SK-N-SH (cell line): ENCODE data around the gene SHISA4. TPM values are rescaled to one million over a fixed set of nuclear protein-coding genes. Genes with fewer than 3 reads are reported as not detected.

Experiments
- CTCF ChIA-PET: fragments of 300-600, 350-600 bp; formaldehyde crosslinking; extraction: SDS; loops from one replicate; lab custom pipeline; 2021; lab: Yijun Ruan, JAX
- POLR2A ChIA-PET: fragments of 350-600 bp; sonication (Branson Sonifier 250); formaldehyde crosslinking; extraction: SDS; loops from one replicate; lab custom pipeline; 2020; ENCODE audit warnings: antibody characterized with exemption, inconsistent platforms; lab: Yijun Ruan, JAX
- DNase-seq: peaks from one replicate; pipeline ENCODE4 v3.0.0; 2012
- H2AFZ ChIP-seq: fragments of 200-600 bp; sonication (generic); 2 replicates; pipeline ENCODE4 v1.8.1; 2016; ENCODE audit warnings: antibody characterized with exemption, mild to moderate bottlenecking, low read depth
- H3F3A ChIP-seq: fragments of 200-600 bp; sonication (generic); replicated peaks from 2 replicates; pipeline ENCODE3; 2016; ENCODE audit warnings: antibody characterized with exemption, mild to moderate bottlenecking; ENCODE audit not compliant: insufficient read depth
- H3K27ac ChIP-seq, 2 experiments: fragments of 200-500 bp in 1 of 2; fragments of 200-600 bp in 1 of 2; sonication (Bioruptor generic) in 1 of 2; sonication (generic), shearing (Covaris generic) in 1 of 2; 2 replicates each; pipeline versions ENCODE4 v1.5.1 to v1.6.1; 2014 to 2016; ENCODE audit warnings: low read depth in 2 of 2, inconsistent platforms in 1 of 2, low read length in 1 of 2, mild to moderate bottlenecking in 1 of 2, mixed read lengths in 1 of 2
- H3K27me3 ChIP-seq: fragments of 200-600 bp; sonication (generic), shearing (Covaris generic); 2 replicates; pipeline ENCODE4 v1.6.1; 2016; ENCODE audit warnings: mixed run types; ENCODE audit not compliant: insufficient read depth
- H3K36me3 ChIP-seq, 2 experiments: fragments of 200-500 bp in 1 of 2; fragments of 200-600 bp in 1 of 2; sonication (Bioruptor generic) in 1 of 2; sonication (generic) in 1 of 2; replicated peaks in 1 of 2; 2 replicates each; pipeline versions ENCODE3 to v1.5.1; 2014 to 2016; ENCODE audit warnings: low read length in 1 of 2, mild to moderate bottlenecking in 1 of 2; ENCODE audit not compliant: insufficient read depth in 2 of 2, control insufficient read depth in 1 of 2
- H3K4me1 ChIP-seq, 2 experiments: fragments of 200-500 bp in 1 of 2; fragments of 200-600 bp in 1 of 2; sonication (Bioruptor generic) in 1 of 2; sonication (generic), shearing (Covaris generic) in 1 of 2; 2 replicates each; pipeline versions ENCODE4 v1.5.1 to v1.6.1; 2014 to 2016; ENCODE audit warnings: low read depth in 1 of 2, low read length in 1 of 2, mixed run types in 1 of 2; ENCODE audit not compliant: insufficient read depth in 2 of 2, control insufficient read depth in 1 of 2
- H3K4me2 ChIP-seq: fragments of 200-600 bp; sonication (generic), shearing (Covaris generic); 2 replicates; pipeline ENCODE4 v1.6.1; 2017; ENCODE audit warnings: mixed run types
- H3K4me3 ChIP-seq, 2 experiments: fragments of 200-500 bp in 1 of 2; fragments of 200-600 bp in 1 of 2; sonication (Bioruptor generic) in 1 of 2; sonication (generic), shearing (Covaris generic) in 1 of 2; 2 replicates each; pipeline versions ENCODE4 v1.5.1 to v1.8.1; 2014 to 2016; ENCODE audit warnings: low read depth in 2 of 2, inconsistent platforms in 1 of 2, low read length in 1 of 2, mild to moderate bottlenecking in 1 of 2, mixed read lengths in 1 of 2, moderate library complexity in 1 of 2
- H3K79me2 ChIP-seq: fragments of 200-600 bp; sonication (generic); 2 replicates; pipeline ENCODE4 v1.8.1; 2017; ENCODE audit warnings: mild to moderate bottlenecking; ENCODE audit not compliant: insufficient read depth
- H3K9ac ChIP-seq: fragments of 200-600 bp; sonication (generic); 2 replicates; pipeline ENCODE4 v1.6.1; 2017; ENCODE audit warnings: mixed run types
- H3K9me2 ChIP-seq: fragments of 200-600 bp; sonication (generic); 2 replicates; pipeline ENCODE4 v1.6.1; 2017; ENCODE audit warnings: mixed run types
- H3K9me3 ChIP-seq: fragments of 200-600 bp; sonication (generic); 2 replicates; pipeline ENCODE4 v1.6.1; 2017; ENCODE audit warnings: mixed run types, mild to moderate bottlenecking, moderate library complexity
- H4K20me1 ChIP-seq: fragments of 200-600 bp; sonication (generic); 2 replicates; pipeline ENCODE4 v1.6.1; 2017; ENCODE audit warnings: mild to moderate bottlenecking, mixed run types; ENCODE audit not compliant: insufficient read depth
- EP300 ChIP-seq, 2 experiments: IDR thresholded peaks; 2 replicates each; pipeline versions ENCODE4 v1.4.0 to v1.6.1; 2012; ENCODE audit warnings: borderline replicate concordance in 1 of 2, low read depth in 1 of 2, low read length in 1 of 2
- FOXM1 ChIP-seq: IDR thresholded peaks from 2 replicates; pipeline ENCODE4 v1.4.0; 2012; ENCODE audit warnings: low read depth, mild to moderate bottlenecking
- JUND ChIP-seq: IDR thresholded peaks from 2 replicates; pipeline ENCODE4 v1.4.0; 2012
- NFIC ChIP-seq: IDR thresholded peaks from 2 replicates; pipeline ENCODE4 v1.4.0; 2012; ENCODE audit warnings: borderline replicate concordance
- RCOR1 ChIP-seq: fragments of 150-350 bp; IDR thresholded peaks from 2 replicates; pipeline ENCODE4 v1.6.1; 2017; ENCODE audit warnings: antibody characterized with exemption, low read length
- RFX5 ChIP-seq: IDR thresholded peaks from 2 replicates; pipeline ENCODE4 v1.6.1; 2012; ENCODE audit warnings: mild to moderate bottlenecking, improper control_type of control experiment, low read length
- RXRA ChIP-seq: IDR thresholded peaks from 2 replicates; pipeline ENCODE4 v1.4.0; 2012; ENCODE audit warnings: low read depth, mild to moderate bottlenecking, borderline replicate concordance
- TCF12 ChIP-seq: IDR thresholded peaks from 2 replicates; pipeline ENCODE4 v1.4.0; 2012
- USF1 ChIP-seq: IDR thresholded peaks from 2 replicates; pipeline ENCODE4 v1.4.0; 2012; ENCODE audit warnings: low read depth, borderline replicate concordance
- USF2 ChIP-seq: fragments of 150-350 bp; IDR thresholded peaks from 2 replicates; pipeline ENCODE4 v1.6.1; 2017; ENCODE audit warnings: antibody characterized with exemption, low read length, low read depth, borderline replicate concordance
- WGBS: methylation state at CpG from one replicate; pipeline ENCODE4 v1.1.6; 2017; ENCODE audit warnings: low lambda C conversion rate; 5-methylcytosine and 5-hydroxymethylcytosine counted together
- polyA plus RNA-seq, 3 experiments: library from polyadenylated mRNA; depleted of rRNA; stranded (reverse); fragments of >200 nt; gene quantifications; 2 replicates each; pipeline ENCODE4 v1.2.3, GENCODE V29; 2012
- TF ChIP-seq, protein P1 (sequence below): fragments of 150-350 bp; IDR thresholded peaks from 2 replicates; pipeline ENCODE4 v1.6.1; 2016; ENCODE audit warnings: mild to moderate bottlenecking, low read depth, low read length
- TF ChIP-seq, protein P2 (sequence below): IDR thresholded peaks from 2 replicates; pipeline ENCODE4 v1.4.0; 2012; ENCODE audit warnings: low read depth, borderline replicate concordance

The SHISA4 gene
- polyA plus RNA-seq, 1 of the 3 experiments (the other 2 are of a cell fraction): 42.1 TPM

DNA sequence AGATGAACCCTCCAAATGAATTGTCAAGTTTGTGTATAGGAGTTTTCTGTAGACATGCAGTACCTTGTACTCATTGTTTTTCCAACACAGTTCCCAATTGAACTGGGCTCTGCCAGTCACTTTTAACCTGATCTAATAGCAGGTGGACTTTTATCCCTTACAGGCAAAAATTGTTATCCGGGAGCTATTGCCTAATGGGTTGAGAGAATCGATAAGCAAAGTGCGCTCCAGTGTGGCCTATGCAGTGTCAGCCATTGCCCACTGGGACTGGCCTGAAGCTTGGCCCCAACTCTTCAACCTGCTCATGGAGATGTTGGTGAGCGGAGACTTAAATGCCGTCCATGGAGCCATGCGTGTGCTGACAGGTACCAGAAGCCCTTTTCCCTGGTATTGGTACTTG lies 40.5 kb upstream of the SHISA4 start:
- Histone ChIP-seq H3K79me2 (peaks cover 82% of the 10 kb centered on the region), H3K4me3 (no peak overlapping the region), H3K4me1 (peaks cover 5 to 34% of the 10 kb centered on the region in 2 experiments), H3K9me2 (no peaks in the 10 kb centered on the region), H4K20me1 (peaks cover 9% of the 10 kb centered on the region), H3K36me3 (peaks cover 42 to 57% of the 10 kb centered on the region in 2 experiments), H3F3A (peaks cover 73% of the 10 kb centered on the region), H3K9me3 (no peaks in the 10 kb centered on the region), H2AFZ (no peak overlapping the region)
- POLR2A ChIA-PET: no interaction called here
- 97% methylated on average over 3 of the region's 6 CpGs for WGBS
- CTCF ChIA-PET: interaction anchor here (0.8 to 3.1 kb wide), 6 partner anchors 10 to 55 kb away, joined by 3 to 12 read pairs (median 3); no protein-coding TSS in a partner anchor
- DNase-seq: no peak
- TF ChIP-seq JUND: no peak
- no peak for TF ChIP-seq FOXM1
- no peak for TF ChIP-seq RFX5
- TF ChIP-seq, protein P1, sequence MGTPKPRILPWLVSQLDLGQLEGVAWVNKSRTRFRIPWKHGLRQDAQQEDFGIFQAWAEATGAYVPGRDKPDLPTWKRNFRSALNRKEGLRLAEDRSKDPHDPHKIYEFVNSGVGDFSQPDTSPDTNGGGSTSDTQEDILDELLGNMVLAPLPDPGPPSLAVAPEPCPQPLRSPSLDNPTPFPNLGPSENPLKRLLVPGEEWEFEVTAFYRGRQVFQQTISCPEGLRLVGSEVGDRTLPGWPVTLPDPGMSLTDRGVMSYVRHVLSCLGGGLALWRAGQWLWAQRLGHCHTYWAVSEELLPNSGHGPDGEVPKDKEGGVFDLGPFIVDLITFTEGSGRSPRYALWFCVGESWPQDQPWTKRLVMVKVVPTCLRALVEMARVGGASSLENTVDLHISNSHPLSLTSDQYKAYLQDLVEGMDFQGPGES: no peak
- no peak for TF ChIP-seq USF2
- no peak for TF ChIP-seq RCOR1
- no peak for TF ChIP-seq RXRA
- TF ChIP-seq USF1: no peak
- TF ChIP-seq EP300 (IDR thresholded peaks at IDR 0.05; ENCODE audit: borderline replicate concordance in 1 of 2, low read depth in 1 of 2, low read length in 1 of 2): no peak
- TF ChIP-seq NFIC: no peak
- no peak for TF ChIP-seq TCF12
- TF ChIP-seq, protein P2, sequence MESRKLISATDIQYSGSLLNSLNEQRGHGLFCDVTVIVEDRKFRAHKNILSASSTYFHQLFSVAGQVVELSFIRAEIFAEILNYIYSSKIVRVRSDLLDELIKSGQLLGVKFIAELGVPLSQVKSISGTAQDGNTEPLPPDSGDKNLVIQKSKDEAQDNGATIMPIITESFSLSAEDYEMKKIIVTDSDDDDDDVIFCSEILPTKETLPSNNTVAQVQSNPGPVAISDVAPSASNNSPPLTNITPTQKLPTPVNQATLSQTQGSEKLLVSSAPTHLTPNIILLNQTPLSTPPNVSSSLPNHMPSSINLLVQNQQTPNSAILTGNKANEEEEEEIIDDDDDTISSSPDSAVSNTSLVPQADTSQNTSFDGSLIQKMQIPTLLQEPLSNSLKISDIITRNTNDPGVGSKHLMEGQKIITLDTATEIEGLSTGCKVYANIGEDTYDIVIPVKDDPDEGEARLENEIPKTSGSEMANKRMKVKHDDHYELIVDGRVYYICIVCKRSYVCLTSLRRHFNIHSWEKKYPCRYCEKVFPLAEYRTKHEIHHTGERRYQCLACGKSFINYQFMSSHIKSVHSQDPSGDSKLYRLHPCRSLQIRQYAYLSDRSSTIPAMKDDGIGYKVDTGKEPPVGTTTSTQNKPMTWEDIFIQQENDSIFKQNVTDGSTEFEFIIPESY: no peak
- TF ChIP-seq, all 33 proteins: peak for 0
- peak overlapping the region in 1 of 2 experiments; percentile 86; a peak in 2 of 4 replicates for H3K27ac ChIP-seq
- no peaks in the 10 kb centered on the region for H3K27me3 ChIP-seq
- H3K4me2 ChIP-seq: no peak overlapping the region
- H3K9ac ChIP-seq: no peak overlapping the region
